DMS79 treated with DMSO at 0.1 percent for 48 hours (cell line): ENCODE measurements around the gene DNAJC17.
A peak's percentile ranks its signal among the peaks of the same experiment; 100 is the strongest.

ENCODE experiments used
- DNase-seq: peaks from one replicate; lab custom pipeline; 2025; lab: John Stamatoyannopoulos, UW

The DNAJC17 gene

DNA sequence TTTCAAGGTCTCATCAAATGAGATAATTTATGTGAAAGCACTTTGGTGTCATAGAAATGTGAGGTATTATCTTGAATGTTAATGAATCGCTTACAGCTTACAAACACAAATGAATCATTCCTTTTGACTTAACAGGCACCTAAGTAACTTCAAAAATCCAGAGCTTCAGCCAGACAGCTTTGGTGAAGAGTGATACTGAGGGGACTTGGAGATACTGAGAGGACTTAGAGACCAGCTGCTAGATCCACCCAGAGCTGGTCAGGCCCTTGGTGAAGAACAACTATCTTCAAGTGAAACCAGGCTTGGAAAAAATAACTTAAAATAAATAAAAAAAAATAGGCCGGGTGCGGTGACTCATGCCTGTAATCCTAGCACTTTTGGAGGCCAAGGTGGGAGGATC is 16.6 kb downstream of the DNAJC17 start:
- no peak for DNase-seq

DNA sequence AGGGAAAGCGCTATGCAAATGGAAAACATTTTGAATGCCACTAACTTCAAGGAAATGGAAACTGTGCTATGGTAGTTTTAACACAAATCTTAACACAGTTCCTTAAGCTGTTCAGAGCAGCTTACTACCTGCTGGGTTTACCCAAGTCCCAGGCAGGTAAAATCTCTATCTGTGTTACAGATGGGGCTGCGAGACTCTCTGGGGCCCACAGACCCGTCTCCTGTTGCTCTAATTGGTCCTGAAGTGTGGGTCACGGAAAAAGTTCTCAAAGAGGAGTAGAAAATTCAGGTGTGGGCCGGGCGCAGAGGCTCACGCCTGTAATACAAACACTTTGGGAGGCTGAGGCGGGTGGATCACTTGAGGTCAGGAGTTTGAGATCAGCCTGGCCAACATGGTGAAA is 17.3 kb downstream of the DNAJC17 start:
- DNase-seq = no peak

DNA sequence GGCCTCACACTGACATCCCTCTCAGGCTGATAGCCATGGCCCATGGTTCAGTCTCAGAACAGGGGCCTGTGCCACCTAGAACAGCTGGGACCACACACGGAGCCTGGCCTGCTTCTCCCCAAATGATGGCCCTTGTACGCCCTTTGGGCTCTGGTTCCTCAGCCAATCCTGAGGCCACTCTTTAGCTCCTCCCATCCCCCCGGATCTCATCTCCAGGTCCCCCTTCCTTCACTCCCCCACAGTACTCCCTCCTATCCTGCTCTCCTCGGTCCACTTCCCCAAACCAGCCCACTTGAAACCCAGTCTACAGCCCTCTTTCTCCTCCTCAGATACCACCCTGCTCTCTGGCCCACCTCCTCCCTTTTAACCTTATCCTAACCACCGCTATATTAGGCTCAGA is 18.2 kb downstream of the DNAJC17 start:
- no peak for DNase-seq

DNA sequence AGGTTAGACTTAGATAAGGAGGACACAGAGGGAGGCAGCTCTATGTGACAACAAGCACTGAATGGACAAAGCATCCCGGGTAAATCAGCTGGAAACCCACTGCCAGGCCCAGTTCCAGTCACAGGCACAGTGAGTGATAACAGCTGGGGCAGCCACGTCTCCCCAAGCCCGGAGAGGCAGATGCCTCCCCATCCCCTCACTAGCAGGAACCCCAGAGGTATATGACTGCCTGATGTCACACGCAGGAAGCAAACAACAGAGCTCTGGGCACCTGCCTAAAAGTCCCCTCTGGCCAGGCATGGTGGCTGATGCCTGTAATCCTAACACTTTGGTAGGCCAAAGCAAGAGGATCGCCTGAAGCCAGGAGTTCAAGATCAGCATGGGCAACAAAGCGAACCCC is 19.3 kb downstream of the DNAJC17 start:
- no peak for DNase-seq

DNA sequence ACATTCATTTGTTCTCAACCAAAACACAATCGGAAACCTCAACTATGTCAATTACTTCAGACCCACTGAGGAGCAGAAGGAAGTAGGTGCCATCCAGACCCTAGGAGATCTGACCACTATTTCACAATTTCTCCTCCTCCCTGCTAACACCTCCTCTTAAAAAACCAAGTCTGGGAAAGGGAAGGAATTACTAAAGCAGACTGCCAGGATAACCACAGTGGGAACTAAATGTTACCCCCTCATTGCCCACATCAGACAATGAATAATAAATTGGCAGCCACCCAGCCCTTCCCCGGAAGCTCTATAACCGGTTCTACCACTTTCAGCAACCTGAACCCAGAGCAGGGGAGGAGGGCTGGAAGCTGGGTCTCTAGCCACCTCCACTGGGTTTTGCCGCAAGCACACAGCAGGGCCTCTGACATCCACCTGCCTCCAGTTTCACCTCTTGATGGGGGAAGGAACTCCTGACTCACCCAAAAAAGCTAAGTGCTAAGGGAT is 19.9 kb downstream of the DNAJC17 start:
- DNase-seq = peak; percentile 86

DNA sequence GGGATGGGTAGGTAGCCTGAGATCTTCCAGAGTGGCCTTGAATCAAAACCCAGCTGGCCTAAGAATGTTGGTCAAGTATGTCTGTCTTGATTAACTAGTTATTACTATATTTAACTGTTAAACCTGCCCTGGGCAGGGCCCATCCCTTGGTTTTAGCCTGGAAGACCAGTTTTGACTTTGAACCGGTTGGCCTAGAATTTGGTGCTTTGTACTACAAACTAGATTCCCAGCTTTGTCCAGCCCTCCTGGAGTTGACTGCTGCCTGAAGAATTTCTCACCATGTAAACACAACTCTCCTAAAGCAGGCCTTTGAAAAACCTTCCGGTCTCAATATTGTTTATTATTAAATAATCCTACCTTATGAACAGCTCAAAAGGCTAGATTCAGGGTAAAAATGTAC is 21.5 kb downstream of the DNAJC17 start:
- no peak for DNase-seq

DNA sequence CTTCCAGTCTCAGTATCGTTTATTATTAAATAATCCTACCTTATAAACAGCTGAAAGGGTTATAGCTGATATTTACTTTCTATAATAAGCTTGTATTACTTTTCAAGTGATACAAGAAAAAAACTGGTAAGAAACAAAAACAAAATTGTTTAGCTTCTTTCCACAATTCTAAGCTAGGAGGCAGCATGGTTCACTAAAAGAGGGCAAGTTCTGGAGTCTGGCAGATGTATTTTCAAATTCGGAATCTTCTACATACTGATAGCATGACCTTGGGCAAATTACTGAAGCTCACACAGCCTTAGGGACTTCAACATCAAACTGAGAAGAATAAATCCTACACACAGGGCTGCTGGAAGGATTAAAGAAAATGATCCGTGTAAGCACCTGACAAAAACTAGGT is 22.1 kb downstream of the DNAJC17 start:
- no peak for DNase-seq

DNA sequence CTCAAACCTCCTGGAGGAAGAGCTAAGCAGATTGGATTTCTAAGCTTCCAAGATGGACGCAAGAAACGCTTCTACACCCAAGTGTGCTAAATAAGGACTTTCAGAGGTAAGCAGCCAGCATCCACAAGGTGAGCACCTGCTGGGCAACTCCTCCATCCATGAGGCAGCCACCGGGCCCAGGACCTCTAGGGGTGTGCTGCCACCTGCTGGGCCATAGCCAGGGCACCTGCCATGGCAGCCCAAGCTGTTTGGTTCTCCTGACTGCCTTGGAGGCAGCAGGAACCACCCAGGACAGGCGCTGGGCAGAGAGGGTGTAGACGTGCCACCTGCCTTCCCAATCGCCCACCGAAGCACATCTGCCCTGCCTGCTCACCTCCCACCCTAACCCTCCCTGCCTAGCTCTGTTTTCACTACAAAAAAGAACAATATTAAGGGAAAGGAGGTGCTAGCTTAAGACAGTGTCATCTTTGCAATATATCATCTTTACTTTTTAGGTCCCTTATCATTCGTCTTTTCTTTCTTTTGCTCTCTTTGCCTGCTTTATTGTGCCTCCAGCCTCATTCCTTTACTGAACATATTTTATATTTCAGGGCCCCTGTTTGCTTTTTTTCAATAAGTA is 24.6 kb downstream of the DNAJC17 start:
- peak; percentile 66 for DNase-seq

DNA sequence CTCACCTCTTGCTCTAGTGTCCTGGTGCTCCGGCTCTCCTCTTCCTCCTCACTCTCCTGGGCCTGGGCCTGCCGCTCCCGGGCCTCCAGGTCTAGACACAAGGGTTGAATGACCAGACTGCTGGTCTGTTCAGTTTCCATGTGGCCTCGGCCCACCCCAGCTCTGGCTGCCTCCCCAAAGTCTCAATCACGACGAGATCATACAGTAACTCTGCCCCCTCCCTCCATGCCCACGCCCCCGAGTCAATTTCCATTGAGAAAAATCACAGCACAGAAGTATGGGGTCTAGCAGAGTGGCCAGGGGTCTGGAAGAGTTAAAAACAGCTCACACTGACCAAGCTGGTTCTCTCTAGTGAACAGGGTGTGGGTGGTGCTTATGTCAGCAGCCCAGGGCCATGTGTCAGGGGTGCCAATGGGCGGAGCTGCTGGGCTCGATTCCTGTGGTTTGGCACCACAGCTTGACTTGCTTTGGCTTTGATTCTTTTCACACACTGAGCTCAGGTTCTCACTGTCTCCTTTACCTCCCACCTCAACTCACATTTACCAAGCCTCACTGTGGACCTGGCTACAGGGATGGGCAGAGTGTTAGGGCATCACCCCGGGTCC is 30.6 kb downstream of the DNAJC17 start:
- DNase-seq = no peak

DNA sequence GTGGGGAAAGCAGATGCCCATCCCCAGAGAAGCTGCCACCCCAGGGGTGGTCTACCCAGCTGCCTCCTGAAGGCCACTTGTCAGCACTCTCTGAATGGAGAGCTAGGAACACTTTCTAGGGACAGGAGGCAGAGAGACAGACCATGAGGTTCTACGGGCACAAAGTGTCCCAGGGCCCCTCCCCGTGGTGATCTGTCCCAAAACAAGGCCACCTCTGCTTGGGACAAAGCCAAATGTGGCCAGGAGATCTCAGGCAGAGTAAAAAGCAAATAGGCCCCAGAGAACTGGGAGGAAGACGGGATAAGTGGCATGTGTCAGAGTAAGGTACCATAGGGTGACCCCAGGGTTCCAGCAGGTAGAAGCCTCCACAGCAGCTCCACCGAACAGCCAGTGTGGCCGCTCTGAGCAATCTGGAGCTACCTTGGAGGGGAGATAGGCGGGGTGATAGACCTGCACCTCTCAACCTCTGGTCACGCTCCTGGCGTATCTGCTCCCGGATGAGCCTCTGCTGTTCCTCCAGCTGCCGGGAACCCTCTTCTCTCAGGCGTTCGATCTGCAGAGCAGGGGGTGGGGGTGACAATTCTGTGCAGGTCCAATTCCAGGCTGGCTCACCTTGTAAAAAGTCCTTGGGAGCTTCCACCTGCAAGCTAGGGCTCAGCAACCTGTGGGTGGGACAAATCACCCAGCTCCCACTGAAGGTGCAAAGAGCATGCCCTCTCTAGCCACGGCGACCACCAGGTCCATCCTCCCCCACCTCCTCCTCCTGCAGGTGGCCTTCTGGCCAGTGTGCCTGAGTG is 31.3 kb downstream of the DNAJC17 start:
- DNase-seq = no peak

DNA sequence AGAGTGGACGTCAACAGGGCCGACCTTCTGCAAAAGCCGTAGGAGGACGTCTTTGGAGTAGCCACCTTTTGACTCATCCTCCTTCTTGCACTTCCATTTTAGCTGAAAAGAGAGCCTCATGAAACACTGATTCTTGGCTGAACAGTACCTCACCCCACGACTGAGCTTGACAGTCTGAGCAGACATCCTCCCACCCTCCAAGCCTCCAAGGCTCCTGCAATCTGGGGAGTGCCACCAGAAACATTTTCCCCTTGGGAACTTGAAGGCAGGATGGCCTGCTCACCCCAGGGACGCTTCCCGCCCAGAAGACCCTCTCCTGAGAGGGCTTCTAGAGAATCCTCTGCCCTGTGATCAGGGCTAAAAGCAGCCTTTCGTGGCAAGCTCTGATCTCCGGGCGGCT is 32.3 kb downstream of the DNAJC17 start:
- DNase-seq = no peak

DNA sequence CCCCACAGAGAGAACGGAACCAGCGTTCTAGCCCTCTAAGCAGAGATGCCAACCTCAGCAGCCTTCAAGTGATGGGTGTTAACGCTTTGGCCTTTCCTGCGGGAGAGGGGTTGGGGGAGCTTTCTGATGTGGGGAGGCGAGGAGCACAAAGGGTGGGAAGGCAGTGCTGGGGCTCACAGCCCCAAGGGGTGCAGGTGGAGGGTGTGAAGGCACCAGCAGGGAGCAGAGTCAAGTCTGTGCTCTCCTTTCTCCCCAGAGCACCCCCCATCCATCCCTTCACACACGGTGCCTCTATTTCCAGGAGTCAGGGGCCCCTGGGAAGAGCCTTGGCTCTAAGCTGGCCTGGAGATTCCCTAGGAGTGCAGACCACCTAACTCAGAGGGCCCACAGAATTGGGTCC is 33.4 kb downstream of the DNAJC17 start:
- DNase-seq = no peak

DNA sequence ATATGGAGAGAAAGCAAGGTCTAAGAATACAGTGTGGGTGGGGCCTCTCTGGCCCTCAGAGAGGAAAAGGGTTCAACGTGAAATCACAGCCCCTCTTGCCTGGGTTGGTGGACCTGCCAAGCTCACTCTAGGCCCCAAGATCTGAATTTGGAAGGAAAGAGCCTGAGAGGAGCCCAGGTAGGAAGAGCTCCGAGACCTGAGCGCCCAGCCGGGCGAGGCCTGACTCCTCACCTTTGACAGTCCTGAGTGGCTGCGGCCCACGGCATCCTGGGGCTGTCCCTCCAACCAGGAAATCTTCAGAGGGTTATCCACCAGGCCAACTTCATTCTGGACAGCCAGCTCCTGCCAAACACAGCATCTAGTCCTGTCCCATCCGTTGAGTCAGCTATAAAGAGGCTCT is 33.8 kb downstream of the DNAJC17 start:
- no peak for DNase-seq

DNA sequence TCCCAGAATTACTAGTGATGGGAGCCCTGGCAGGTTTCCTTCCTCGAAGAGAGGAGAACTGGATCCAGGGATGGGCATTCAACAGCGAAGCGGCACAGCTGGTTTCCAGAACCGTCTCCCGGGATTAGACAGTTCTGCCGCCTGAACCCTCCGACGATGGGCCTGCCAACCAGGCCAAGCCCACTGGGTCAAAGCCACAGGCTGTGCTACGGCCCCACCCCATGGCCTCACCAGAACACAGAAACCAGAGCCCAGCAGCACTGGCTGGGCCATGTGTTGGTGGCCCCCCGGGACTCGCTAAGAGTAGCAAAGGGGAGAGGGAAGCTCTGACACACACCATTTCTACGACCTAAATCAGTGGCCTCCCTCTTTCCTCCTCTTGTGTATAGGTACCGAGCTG is 35.3 kb downstream of the DNAJC17 start:
- no peak for DNase-seq

DNA sequence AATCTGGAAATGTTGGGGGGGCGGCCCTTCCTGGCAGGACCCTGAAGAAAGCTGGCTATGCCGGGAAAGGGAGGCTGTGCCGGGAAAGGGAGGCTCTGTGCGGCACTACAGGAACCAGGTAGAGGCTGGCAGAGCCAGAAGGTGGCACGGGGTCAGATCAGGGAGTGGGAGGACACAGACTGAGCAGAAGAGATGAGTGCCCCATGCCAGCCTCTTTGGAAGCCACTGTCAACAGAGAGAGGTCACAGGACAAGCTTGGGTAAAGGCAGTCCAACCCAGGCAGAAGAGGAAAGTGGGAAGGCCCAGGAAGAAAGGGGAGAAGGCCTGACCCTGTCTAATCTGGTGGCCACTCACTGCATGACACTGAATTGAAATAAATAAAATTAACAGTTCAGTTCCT is 36.0 kb downstream of the DNAJC17 start:
- no peak for DNase-seq

DNA sequence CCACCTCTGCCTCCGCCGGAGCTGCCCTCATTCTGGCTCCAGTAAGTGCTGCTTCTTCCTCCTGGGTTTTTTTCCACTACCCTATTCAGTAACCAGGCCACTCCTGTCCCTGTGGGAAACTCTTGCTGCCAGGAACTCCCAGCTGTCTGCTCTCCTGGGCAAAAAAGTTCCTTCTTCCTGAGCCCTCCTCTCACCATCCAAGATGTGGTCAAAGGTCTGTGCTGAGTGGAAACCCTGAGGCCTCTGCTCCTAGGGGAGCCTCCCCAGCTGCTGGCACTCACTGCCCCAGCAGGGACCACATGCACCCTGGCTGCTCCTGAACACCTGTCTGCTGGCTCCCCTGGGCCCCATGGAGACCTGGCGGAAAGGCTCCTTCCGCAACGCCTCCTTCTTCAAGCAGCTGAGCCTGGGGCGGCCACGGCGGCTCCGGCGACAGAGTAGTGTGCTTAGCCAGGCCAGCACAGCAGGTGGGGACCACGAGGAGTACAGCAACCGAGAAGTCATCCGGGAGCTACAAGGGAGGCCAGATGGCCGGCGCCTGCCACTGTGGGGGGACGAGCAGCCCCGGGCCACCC is 37.0 kb downstream of the DNAJC17 start:
- DNase-seq = peak; percentile 43

DNA sequence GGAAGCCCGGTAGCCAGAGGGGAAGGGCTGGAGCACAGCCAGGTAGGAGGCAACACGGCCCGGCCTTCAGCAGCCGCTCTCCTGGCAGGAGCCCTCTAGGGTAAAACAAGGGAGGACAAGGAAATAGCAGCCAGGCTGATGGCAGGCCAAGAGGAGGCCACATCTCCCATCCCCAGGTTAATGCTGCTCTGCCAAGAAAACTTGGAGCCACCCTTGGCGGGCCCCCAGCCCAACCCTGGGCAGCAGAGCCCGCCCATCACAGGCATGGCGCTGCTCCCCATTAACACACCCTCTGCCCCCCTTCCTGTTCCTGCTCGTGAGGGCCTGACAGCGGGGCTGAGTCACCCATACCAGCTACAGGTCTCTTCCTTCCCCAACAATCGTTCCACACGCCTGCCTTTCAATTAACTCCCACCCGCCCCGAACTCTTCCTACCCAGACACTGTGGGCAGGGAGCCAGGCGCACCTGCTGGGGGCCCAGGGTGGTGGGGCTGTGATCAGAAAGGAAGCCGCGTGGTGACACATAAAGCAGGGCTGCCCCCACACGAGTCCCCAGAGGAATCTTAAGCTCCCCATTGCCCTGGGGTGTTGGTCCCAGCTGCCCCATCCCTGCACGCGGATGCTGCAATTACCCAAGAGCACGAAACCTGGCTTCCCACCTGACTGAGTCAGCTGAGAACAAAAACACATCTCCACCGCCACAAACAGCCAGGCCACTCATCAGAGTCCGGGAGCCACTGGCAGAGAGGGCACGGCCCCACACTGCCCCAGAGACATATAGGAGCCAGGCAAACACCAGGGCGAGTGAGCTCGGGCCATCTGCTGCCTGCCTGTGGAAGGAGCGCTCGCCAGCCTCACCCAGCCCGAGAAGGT is 37.8 kb downstream of the DNAJC17 start, which contains the start of gene C15orf62:
Gene C15orf62 (plus strand): TSS at position 707 of the 873 bp plus-strand sequence. CDS start 516 bp downstream, outside the sequence.
- peak; percentile 73 for DNase-seq

DNA sequence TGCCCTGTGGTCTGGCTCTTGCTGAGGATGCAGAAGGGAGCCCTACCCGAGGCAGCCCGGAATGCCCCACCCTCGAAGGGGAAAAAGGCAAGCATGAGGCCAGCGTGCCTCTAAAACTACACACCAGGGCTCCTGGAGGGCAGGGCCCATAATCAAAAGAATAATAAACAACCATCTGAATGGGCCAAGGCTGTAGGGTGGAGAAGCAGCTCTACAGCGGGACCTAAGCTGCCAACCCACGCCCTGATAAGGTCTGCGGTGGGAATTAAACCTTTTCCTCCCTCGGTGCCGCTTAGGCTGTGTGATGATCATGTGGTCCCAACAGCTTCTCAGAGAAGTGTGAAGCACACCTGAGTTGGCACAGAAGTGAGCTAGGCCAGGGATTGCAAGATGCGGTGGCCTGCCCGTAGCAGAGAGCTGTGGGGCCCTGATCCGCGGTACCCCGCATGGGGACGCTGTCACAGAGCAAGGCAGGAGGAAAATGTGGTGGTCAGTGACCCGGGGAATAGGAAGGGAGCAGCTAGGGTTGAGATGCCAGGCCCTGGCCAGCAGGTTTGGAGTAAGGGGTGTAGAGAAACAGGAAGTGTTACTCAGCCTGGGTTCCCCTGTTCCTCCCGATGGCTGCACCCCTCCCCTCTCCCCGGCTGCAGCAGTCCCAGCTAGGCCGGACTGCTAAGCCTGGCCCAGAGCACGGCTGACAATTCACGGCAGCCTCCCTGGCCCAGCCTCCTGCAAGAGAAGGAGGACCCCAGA is 38.6 kb downstream of the DNAJC17 start:
- DNase-seq = no peak

DNA sequence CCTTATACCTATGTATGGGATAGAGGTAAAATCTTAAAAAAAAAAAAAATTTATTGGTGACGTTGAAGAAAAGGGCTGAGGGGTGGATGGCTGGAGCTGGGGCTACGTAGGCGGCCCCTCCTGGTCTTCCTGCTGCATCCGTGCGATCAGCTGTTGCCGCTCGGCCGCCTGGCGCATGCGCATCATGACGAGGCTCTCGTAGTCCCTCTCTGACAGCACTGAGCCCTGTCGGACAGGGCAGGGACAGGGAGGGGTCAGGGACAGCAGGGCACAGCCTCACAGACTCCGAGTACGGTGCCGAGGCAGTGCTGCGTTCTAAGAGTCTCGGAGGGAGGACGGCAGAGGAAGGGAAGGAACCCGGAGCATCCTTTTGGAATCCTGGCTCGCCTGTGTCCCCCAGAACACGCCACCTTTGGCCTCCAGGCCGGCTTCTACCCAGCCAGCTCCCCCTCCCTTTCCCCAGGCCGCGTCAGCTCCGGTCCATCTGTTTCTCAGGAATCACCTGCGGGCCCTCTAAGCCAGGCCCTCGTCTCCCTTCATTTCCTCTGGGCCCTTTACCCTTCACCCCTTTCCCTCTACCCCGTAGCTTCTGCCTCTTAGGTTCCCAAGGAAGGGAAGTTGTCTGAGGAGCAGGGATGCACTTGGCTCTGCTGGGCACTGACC is 39.3 kb downstream of the DNAJC17 start:
- DNase-seq = no peak
